ENCODE measurements around the gene HOXC6. TPM values are rescaled to one million over a fixed set of nuclear protein-coding genes. Genes with fewer than 3 reads are reported as not detected.

HOXC6 gene
- total RNA-seq, 1 experiment from 2014 or later, result 2.8 TPM

DNA sequence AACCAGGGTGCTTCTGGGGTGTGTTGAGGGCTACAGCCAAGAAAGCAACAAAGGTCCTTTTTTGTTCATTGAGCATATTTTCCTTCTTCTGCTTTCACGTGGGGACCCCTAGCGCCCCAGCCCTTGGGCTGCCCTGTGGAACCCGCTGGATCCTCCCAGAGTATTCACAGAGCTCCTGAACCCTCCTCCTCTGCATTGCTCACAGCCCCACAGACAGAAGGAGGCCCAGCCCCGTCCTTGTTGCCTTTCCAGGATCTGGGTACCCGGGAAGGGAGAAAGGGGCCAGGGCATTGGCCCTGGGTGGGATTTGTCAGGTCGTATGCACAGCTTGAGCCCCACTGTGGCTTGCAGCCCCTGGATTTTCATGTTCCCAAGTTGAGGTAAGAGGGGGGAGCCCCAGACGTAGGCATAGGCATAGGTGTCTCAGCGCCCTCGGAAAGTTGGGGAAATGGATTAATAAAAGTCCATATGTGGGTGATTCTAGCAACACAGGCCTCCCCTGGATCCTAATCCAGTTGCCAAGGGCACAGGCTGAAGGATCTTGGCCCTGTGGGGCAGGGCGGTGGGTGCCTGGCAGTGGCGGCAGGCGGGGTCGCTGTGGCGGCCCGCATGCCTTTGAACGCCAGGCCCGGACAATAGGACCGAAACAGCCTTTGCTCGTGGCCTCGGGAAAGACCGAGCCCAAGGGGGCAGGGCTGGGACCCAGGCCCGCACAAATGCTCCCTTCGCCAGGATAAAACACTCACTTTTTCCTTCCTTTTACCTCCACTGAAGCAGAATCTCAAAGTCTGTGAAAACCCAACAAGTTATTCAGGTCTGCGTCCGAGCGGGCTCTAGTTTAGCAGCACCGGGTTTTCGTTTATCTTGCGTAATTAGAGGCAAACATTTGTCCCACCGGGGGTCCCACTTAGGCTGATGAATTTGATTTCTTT, 46.3 kb upstream of the HOXC6 start:
- no peaks in the 10 kb centered on the region for H3K9me3 ChIP-seq (ENCODE audit: low read length)
- ChIA-PET POLR2A (ENCODE audit: unreplicated experiment) (no interaction called here), CTCF (no interaction called here)

DNA sequence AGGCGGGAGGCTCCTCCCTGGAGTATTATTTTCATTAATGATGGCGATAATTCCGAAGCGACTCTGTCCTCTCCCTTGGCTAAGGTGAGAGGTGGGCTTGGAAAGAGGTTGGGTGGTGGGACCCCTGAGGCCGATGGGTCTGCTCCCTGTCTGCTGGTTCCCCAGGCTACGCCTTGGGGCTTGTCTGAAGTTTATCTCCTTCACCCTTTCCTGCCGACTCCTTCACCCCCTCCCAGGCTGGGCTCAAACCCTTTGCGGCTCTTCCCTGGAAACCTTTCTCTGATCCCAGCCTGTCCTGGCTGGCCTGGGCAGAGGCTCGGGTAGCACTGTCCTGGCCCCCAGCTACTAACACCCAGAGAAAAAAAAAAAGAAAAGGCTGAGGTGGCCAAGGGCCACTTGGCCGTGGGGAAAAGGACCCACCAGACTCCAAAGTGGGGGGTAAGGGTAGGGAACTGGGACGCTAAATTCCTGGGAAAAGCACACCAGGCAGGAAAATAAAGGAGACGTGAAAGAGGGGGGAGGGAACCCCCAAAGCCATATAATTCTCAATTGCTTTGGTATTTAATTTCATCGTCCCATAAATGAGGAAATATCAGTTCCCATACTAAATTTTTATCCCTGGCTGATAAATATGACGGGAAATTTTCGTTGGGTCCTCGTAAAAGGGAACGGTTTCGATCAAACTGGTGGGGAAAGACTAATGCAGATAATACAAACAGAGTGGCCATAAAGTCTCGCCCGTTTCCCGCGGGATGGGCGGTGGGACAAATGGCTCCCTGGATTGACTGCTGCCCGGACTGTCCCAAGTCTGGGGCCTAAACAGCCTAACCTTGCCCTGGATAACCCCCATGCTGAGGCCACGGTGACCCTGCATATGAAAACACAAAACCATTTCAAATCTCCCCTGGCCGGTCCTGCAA, 45.3 kb upstream of the HOXC6 start:
- DNase-seq, result no peak
- ChIA-PET POLR2A (ENCODE audit: unreplicated experiment) (no interaction called here), CTCF (no interaction called here)
- Histone ChIP-seq H2AFZ (ENCODE audit: low read length) (no peak overlapping the region), H3K4me1 (ENCODE audit: insufficient read depth, low read length) (peaks cover 25% of the 10 kb centered on the region), H3K4me3 (ENCODE audit: low read length) (no peak overlapping the region), H3K4me2 (ENCODE audit: low read length) (no peak overlapping the region), H3F3A (ENCODE audit: low read length, unreplicated experiment) (no peaks in the 10 kb centered on the region), H3K27ac (ENCODE audit: low read length) (no peak overlapping the region), H4K20me1 (ENCODE audit: low read length) (no peaks in the 10 kb centered on the region), H3K9ac (ENCODE audit: low read length) (no peak overlapping the region), H3K79me2 (ENCODE audit: low read length) (no peaks in the 10 kb centered on the region), H3K36me3 (ENCODE audit: low read depth, low read length) (no peaks in the 10 kb centered on the region), H3K9me3 (ENCODE audit: low read length) (no peaks in the 10 kb centered on the region), H3K27me3 (ENCODE audit: low read length) (no peaks in the 10 kb centered on the region), H3K9me2 (replicated peaks; ENCODE audit: low read length) (no peaks in the 10 kb centered on the region)
- ATAC-seq, result no peak
- TF ChIP-seq EZH2 (IDR thresholded peaks at IDR 0.05; ENCODE audit: low read length, unreplicated experiment), result no peak
- BruUV-seq (replicated peaks), result no TSS peak
- intact Hi-C loops (cut with micrococcal nuclease), result no loop called here

More for the DNA sequence above, 46.3 kb upstream of the HOXC6 start:
- TF ChIP-seq EZH2phosphoT487 (IDR thresholded peaks at IDR 0.05; ENCODE audit: borderline replicate concordance, low read length), result no peak
- H3K4me3 ChIP-seq (ENCODE audit: low read length), result no peak overlapping the region
- H3K27ac ChIP-seq (ENCODE audit: low read length), result no peak overlapping the region
- no peaks in the 10 kb centered on the region for H4K20me1 ChIP-seq (ENCODE audit: low read length)
- H2AFZ ChIP-seq (ENCODE audit: low read length), result no peak overlapping the region
- no peaks in the 10 kb centered on the region for H3K9me2 ChIP-seq (replicated peaks; ENCODE audit: low read length)
- H3K36me3 ChIP-seq (ENCODE audit: low read depth, low read length), result no peaks in the 10 kb centered on the region
- BruUV-seq (replicated peaks), result no TSS peak
- no peak for ATAC-seq
- H3K79me2 ChIP-seq (ENCODE audit: low read length), result no peaks in the 10 kb centered on the region
- no peaks in the 10 kb centered on the region for H3K27me3 ChIP-seq (ENCODE audit: low read length)
- no peaks in the 10 kb centered on the region for H3F3A ChIP-seq (ENCODE audit: low read length, unreplicated experiment)
- H3K9ac ChIP-seq (ENCODE audit: low read length), result no peak overlapping the region
- no peak overlapping the region for H3K4me2 ChIP-seq (ENCODE audit: low read length)
- peaks cover 34% of the 10 kb centered on the region for H3K4me1 ChIP-seq (ENCODE audit: insufficient read depth, low read length)
- DNase-seq, result no peak
- intact Hi-C loops (cut with micrococcal nuclease), result no loop called here

DNA sequence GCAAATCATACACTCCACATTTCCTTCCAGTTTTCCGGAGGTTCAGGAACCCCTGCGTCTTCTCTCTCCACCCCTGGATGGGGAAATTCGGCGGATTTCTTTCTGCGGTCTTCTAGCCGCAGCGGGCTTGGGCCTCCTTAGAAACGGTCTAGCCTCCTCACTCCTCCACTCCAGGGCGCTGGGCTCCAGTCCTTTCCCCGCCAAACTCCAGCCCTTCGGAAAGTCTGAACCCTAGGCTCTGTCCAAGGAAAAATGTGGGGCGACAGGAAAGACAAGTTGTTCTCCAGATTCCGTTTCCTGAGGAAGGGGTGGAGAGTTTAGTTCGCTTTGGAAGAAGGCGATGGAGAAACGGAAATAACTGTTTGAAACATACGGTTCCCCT, 44.7 kb upstream of the HOXC6 start:
- BruUV-seq (replicated peaks), result no TSS peak

More for the DNA sequence above, 44.7 kb upstream of the HOXC6 start:
- POLR2A ChIA-PET (ENCODE audit: unreplicated experiment), result no interaction called here
- Histone ChIP-seq H3K9ac (ENCODE audit: low read length) (no peak overlapping the region), H3K4me3 (ENCODE audit: low read length) (no peak overlapping the region), H3K9me2 (replicated peaks; ENCODE audit: low read length) (no peaks in the 10 kb centered on the region), H3F3A (ENCODE audit: low read length, unreplicated experiment) (no peaks in the 10 kb centered on the region), H3K4me1 (ENCODE audit: insufficient read depth, low read length) (peaks cover 25% of the 10 kb centered on the region), H3K79me2 (ENCODE audit: low read length) (no peaks in the 10 kb centered on the region), H3K36me3 (ENCODE audit: low read depth, low read length) (no peaks in the 10 kb centered on the region), H4K20me1 (ENCODE audit: low read length) (no peaks in the 10 kb centered on the region), H3K27ac (ENCODE audit: low read length) (no peak overlapping the region), H2AFZ (ENCODE audit: low read length) (no peak overlapping the region), H3K4me2 (ENCODE audit: low read length) (no peak overlapping the region), H3K27me3 (ENCODE audit: low read length) (no peaks in the 10 kb centered on the region), H3K9me3 (ENCODE audit: low read length) (no peaks in the 10 kb centered on the region)
- intact Hi-C loops (cut with micrococcal nuclease), result no loop called here
- DNase-seq (no peak), ATAC-seq (no peak)
- CTCF ChIA-PET, result no interaction called here
- no peak for TF ChIP-seq EZH2phosphoT487 (IDR thresholded peaks at IDR 0.05; ENCODE audit: borderline replicate concordance, low read length)
- no peak for TF ChIP-seq EZH2 (IDR thresholded peaks at IDR 0.05; ENCODE audit: low read length, unreplicated experiment)
- TF ChIP-seq, protein P1, sequence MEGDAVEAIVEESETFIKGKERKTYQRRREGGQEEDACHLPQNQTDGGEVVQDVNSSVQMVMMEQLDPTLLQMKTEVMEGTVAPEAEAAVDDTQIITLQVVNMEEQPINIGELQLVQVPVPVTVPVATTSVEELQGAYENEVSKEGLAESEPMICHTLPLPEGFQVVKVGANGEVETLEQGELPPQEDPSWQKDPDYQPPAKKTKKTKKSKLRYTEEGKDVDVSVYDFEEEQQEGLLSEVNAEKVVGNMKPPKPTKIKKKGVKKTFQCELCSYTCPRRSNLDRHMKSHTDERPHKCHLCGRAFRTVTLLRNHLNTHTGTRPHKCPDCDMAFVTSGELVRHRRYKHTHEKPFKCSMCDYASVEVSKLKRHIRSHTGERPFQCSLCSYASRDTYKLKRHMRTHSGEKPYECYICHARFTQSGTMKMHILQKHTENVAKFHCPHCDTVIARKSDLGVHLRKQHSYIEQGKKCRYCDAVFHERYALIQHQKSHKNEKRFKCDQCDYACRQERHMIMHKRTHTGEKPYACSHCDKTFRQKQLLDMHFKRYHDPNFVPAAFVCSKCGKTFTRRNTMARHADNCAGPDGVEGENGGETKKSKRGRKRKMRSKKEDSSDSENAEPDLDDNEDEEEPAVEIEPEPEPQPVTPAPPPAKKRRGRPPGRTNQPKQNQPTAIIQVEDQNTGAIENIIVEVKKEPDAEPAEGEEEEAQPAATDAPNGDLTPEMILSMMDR (conservative IDR thresholded peaks at IDR 0.05; ENCODE audit: low read depth, low read length), result no peak

Data from PC-3 (cell line).